ENCODE data around the gene RNF146.
"Not testable (repeated sequence)": the region's sequence is repeated elsewhere in the genome, so short reads cannot be mapped to it uniquely, and the experiment has no call there.

Gene RNF146

DNA sequence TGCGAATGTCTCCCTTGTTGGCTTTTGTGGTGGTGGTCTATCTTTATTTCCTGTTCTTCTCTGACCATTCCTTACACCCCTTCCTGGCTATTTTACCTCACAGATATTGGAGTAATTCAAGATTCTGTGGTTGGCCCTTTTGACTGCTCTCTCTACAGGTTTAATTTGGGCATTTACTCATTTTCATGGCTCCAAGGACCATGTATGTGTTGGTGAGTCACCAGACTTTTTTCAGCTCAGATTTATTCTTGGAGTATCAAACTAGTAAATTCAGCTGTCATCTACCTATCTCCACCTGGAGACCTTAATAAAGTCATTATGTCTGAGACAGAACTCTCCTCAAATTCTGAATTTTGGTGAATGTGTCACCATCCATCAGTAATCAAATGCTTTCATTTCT is 15.5 kb downstream of the RNF146 start:
- no peak for DNase-seq (ENCODE audit: low spot score)

DNA sequence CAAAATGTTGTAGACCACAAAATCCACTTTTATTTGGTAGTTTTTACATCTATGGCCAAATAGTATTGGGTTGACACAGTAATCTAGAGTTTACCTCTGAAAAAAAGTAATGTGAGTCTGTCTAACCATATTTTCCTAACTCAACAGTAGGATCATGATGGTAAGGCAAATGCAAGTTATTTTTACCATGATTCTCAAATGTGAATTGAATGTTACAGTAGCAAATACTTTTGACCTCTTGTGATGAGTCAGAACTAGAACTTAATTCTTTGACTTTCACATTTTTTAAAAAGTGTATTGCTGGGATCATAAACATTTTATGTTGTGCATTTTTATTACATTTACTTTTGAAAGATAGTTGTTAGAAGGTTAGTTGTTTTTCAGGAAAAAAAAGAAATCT is 22.0 kb downstream of the RNF146 start:
- no peak for DNase-seq (ENCODE audit: low spot score)

DNA sequence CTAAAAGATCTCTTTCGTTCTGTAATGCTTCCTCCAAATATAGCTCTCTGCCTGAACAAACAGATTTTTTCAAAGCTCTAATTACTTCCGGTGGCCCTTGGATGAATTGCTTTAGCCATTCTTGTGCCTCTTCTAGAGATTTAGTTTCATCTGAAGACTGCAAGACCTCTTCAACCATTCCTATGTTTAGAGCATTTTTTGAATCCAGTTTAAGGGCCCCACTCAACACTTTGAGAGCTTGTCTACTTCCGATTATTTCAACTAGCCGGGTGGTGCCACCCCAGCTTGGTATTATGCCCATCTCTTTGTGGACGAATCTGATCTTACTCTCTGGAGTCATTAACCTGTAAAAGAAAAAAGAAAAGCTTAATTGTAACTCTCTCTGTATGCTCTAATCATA is 23.3 kb downstream of the RNF146 start:
- no peak for DNase-seq (ENCODE audit: low spot score)

DNA sequence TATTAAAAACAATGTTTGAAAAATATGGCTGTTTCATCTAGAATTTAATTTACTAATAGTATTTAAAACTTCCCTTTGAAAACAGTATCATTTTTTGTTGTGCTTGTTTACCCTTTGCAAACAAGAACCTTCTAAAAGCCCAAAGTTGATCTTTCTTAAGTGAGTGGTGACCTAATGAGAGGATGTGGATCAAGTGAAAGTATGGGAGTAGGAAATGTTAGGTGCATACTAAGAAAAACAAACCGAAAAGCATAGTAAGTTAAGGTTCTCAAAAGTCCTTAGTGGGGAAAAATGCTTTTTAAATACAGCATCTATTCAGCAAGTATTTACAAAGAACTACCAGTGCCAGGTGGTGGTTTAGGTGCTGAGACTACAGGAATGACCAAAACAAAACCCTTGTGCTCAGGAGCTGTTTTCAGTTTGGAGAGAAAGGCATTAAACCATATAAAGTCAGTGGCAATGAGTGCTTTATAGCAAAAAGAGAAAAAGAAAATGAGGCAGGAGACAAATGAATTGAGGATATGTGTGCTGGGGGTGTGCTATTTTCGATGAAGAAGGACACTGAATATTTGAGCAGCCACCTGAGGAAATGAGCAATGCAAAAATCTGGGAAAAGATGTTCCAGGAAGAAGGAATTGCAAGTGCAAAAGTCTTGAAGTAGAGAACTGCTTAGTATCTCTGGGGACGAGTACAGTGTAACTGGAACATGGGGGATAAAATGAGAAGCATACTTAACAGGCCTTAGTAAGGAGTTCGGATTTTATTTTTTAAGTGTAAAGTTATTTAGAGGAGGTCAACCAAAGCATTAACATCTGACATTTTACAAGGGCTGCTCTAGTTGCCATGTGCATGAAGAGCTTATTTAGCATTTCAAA is 24.0 kb downstream of the RNF146 start:
- no peak for DNase-seq (ENCODE audit: low spot score)

DNA sequence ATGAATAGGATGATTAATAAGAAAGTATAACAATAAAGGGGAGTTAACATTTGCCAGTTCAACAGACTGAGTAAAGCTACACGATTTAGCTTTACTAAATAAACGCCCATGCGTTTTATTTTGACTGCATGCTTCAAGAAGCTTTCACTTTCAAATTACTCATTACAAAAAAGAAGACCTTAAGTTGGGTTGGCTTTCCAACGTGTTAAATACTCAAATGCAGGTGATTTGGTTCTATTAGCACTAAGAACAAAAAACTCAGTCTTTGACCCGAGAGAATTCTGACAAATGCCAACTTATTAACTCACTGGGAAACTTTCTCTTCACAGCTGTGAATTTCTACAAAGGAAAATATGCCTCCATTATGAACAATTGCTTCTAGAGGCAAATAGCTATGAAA is 24.8 kb downstream of the RNF146 start:
- no peak for DNase-seq (ENCODE audit: low spot score)

DNA sequence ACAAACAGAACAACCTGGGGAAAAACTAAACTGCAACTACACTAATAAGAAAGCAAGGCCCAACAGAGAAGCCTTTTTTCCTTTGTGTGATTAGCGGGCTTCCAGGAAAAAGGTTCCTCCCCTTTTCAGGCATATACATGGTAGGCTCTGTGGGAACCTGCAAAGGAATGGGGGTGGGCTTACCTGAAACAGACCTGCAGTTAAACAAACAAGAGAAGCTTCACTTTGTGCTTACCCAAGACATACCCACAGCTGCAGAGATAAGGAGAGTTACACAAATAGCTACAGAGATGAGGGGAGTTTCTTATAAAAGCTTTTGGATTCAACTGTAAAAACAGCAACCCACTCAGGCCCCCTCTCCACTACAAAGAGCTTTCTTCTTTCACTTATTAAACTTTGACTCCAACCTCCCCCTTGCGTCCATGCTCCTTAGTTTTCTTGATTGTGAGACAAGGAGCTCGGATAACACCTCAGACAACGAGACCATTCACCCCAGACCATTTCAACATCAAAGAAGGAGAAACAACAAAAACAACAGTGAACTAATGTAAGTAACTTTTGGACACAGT is 30.9 kb downstream of the RNF146 start:
- DNase-seq (ENCODE audit: low spot score): no peak

DNA sequence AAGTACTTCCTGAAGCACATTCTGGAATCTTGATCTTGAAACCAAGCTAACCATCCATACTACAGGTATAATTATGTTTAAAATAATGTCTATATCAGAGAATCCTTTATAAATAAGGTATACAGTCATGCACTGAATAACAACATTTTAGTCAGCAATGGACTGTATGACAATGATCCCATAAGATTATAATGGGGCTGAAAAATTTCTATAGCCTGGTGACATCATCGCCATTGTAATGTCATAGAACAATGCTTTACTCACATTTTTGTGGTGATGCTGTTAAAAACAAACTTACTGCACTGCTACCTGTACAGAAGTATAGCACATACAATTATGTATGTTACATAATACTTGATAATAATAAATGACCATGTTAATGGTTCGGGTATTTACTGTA is 31.8 kb downstream of the RNF146 start:
- DNase-seq (ENCODE audit: low spot score): no peak

DNA sequence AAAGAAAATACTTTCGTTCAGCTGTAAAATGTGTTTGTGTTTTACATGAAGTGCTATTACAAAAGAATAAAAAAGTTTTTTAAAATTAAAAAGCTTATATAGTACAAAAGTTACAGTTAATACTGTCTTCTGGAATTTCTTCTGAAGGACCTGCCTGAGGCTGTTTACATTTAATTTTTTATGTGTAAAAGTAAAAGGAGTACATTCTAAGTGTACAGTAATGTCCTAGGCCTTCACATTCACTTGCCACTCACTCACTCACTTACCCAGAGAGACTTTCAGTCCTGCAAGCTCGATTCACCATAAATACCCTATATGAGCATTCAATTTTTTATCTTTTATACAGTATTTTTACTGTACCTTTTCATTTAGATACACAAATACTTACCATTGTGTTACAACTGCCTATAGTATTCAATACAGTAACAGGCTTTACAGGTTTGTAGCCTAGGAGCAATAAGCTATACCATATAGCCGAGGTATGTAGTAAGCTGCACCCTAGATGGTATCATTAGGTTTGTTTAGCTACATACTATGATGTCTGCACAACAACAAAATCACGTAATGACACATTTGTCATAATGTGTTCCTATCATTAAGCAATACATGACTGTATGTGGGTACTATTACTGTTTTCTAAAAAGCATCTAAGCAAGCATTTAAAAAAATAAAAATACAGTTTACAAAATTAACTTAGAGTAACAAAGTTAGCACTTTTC is 33.0 kb downstream of the RNF146 start:
- no peak for DNase-seq (ENCODE audit: low spot score)

DNA sequence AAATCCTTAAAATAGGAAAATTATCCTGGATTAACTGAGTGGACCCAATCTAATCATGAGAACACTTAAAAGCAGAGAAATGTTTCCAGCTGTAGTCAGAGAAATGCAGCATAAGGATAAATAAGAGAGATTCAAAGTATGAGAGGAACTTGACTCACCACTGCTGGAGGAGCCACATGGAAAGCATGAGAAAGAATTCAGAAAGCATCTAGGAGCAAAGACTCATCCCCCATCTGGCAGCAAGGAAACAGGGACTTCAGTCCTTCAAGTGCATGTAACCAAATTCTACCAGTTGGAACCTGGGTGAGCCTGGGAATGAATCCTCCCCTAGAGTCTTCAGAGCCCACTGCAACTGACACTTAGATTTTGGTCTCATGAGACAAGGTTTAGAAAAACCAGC is 33.7 kb downstream of the RNF146 start:
- DNase-seq (ENCODE audit: low spot score): no peak

DNA sequence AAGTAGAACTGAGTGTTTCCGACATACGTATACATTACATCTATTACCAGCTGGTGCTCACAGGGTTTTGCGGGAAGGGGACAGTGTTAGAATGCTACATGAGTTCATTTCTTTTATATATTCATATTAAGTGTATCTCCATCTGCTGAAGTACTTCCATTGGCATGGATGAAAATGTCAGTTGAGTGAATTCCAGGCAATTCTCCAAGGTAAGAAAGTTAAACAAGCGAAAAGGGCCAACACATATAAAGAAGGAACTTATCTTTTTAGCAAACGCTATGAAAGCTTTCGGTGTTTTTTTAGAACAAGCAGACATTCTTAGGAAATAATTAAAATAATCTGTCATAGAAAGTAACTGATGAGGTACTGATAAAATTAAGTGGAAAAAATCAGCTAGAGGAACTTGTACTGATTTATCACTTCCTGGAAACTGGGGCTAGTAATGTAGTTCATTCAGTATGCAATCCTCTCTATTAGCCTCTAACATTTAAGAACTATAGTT is 34.6 kb downstream of the RNF146 start:
- DNase-seq (ENCODE audit: low spot score): no peak

DNA sequence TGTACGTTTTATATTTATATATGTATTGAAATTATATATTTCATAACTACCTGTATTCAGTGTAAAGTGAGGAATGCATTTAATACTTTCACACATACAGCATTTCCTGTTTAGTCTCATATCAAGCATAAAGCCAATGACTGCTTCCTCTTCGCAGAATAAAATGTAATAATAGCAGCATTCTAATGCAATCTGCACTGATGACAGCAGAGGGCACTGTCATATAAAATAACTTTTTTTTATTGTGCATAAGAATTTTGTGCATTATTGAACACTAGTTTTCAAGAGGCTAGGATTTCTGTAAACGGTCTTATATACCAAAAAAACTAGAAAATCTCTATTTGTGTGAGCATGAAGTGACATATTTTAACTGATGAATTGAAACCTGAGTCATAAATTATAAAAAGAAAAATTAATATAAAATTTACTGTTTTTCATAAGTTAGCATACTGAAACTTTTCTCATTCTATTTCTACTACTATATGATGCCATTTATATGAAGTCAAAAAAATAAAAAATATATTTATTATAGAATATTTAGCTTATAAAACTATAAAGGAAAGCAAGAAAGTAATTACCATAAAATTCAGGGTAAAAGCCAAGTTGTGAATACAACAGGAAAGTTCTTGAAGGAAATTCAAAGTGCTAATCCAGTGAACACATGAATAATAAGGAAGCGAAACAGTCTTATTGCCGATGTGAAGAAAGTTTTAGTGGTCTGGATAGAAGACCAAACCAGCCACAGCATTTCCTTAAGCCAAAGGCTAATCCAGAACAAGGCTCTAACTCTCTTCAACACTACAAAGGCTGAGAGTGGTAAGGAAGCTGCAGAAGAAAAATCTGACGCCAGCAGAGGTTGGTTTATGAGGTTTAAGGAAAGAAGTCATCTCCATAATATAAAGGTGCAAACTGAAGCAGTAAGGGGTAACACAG is 36.3 kb downstream of the RNF146 start:
- peak; percentile 38 for DNase-seq (ENCODE audit: low spot score)

DNA sequence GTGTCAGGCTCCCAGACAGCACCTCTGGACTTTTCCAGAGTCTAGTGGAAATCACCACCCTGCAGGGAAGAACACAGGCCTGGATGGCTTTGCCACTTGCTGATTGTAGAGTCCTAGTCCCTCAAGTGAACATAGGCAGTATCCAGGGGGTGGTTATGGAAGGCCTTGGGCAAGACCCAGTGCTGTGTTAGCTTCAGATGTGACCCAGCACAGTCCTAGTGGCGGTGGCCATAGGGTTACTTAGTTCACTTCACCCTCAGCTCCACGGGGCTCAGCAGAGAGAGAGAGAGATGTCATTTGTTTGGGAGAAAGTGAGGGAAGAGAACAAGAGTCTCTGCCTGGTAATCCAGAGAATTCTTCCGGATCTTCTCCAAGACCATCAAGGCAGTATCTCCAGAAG is 37.3 kb downstream of the RNF146 start:
- no peak for DNase-seq (ENCODE audit: low spot score)

DNA sequence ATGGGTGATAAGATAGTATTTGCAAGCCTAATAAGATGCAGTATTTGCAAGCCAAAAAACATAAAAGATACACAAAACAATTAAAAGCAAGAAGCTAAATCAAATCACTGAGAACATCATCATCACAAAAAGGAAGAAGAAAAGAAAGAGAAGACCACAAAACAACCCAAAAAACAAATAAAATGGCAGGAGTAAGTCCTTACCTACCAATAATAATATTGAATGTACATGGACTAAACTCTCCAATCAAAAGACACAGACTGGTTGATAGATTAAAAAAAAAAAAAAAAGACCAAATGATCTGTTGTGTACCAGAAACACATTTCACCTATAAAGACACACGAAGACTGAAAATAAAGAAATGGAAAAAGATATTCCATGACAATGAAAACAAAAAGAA is 39.1 kb downstream of the RNF146 start:
- no peak for DNase-seq (ENCODE audit: low spot score)

DNA sequence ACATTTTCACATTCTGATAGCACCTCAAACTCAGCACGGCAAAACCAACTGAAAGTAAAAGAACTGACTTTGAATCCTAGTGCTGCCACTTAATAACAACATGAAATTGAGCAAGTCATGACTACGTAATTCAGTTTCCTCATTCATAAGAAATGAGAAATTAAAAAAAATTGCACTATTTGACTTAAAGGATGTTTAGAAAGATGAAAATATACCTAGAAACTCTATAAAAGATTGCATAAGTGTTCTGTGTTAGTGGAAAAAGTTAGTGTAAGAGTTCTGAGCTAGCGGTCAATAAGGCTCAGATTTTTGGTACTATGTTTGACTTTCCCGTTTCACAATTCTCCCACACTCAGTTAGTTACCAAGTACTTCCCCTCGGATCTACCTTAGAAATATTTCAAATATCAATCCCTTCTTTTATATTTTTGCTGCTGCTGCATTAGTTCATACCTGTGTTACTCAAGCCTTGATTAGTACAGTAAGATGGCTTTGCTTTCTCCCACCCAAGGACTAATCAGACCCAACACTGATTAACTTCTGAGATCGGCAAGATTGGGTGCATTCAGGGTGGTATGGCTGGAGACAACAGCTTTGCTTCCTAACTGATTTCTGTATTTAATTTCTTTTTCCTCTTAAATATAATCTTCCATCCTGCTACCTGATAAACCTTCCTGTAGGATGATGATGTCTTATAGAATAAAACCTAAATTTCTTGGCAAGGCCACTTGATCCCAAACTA is 50.9 kb downstream of the RNF146 start:
- DNase-seq (ENCODE audit: low spot score): no peak

DNA sequence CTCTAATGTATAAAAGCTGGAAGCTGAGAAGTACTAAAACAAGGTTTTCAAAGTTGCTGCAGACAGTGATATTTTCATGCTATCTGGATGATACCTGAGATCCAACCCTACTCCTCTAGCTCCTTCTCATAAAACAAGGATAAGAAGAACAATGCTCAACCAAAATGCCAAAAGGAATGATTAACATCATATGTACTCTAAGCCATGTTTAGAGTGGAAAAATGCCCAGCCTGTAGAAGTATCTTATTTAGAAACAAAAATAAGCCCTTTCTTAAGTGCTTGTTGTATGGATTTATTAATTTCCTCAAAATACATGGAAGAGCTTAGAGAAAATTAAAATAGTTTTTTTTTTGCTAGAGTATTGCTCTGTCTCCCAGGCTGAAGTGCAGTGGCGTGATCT is 53.0 kb downstream of the RNF146 start:
- DNase-seq (ENCODE audit: low spot score): no peak

DNA sequence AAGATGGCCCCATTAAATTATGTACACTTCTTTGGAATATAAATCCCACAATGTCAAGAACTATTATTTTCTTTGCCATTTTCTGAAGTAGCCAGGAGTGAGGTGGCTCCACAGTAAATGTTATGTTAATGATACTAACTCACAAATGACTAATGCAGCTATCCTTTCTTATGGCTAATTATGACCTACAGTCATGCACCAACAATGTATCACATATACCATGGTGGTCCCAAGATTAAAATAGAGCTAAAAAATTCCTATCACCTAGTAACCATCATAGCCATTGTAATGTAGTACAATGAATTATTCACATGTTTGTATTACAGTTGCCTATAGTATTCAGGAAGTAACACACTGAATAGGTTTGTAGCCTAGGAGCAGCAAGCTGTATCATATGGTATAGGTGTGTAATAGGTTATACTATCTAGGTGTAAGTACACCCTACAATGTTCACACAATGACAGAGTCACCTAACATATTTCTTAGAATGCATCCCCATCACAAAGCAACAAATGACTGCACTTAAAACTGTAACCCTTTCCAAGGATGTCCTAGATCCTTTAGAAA is 61.5 kb downstream of the RNF146 start:
- no peak for DNase-seq (ENCODE audit: low spot score)

DNA sequence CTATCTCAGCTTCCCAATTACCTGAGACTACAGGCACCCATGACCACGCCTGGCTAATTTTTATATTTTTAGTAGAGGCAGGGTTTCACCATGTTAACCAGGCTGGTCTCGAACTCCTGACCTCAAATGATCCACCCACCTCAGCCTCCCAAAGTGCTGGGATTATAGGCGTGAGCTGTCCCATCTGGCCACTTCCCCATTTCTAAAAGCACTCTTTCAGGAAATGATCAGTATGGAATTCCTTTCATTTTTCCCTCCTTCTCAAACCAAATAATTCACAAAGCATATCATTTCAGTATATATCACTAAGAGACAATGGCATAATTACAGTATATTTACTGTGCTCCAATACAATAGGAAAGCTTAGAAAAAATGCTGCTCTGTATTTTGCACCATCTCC is 64.6 kb downstream of the RNF146 start:
- DNase-seq (ENCODE audit: low spot score): not testable (repeated sequence)

DNA sequence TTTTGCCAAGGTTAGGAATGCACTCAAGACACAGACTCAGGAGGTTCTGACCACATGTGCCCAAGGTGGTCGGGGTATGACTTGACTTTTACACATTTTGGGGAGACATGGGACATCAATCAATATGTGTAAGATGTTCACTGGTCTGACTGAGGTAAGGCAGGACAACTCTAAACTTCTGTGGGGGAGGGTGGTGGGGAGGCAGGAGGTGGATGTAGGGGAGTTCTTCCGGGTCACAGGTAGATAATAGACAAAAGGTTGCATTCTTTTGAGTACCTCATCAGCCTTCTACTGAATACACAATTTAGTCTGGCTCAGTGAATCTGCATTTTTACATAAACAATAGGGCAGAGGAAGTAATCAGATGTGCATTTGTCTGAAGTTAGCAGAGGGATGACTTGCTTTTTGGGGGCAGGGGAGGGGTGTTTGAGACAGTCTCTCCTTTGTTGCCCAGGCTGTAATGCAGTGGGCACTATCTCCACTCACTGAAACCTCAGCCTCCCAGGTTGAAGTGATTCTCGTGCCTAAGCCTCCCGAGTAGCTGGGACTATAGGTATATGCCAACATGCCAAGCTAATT is 65.8 kb downstream of the RNF146 start:
- DNase-seq (ENCODE audit: low spot score): no peak
